Karpas-422 (cell line): ENCODE measurements around the gene MAP2K3. TPM values are rescaled to one million over a fixed set of nuclear protein-coding genes. Genes with fewer than 3 reads are reported as not detected.

Experiments
- DNase-seq: peaks from one replicate; pipeline ENCODE4 v3.0.0-alpha.2; 2015
- H2AFZ ChIP-seq: fragments of 200-600 bp; sonication (generic); 2 replicates; pipeline ENCODE4 v1.6.1; 2014; ENCODE audit warnings: antibody characterized with exemption, low read length, mixed read lengths
- H3K27ac ChIP-seq: fragments of 200-600 bp; sonication (generic); 2 replicates; pipeline ENCODE4 v1.5.1; 2014; ENCODE audit warnings: mild to moderate bottlenecking, low read length, moderate library complexity
- H3K27me3 ChIP-seq: fragments of 200-600 bp; sonication (generic); 2 replicates; pipeline ENCODE4 v1.6.1; 2014; ENCODE audit warnings: low read length, mixed read lengths
- H3K36me3 ChIP-seq: fragments of 200-600 bp; sonication (generic); 2 replicates; pipeline ENCODE4 v1.6.1; 2014; ENCODE audit warnings: low read length, mixed read lengths; ENCODE audit not compliant: insufficient read depth
- H3K4me1 ChIP-seq: fragments of 200-600 bp; sonication (generic); 2 replicates; pipeline ENCODE4 v1.6.1; 2014; ENCODE audit warnings: mild to moderate bottlenecking, low read length, mixed read lengths
- H3K4me2 ChIP-seq: fragments of 200-600 bp; sonication (generic); 2 replicates; pipeline ENCODE4 v1.6.1; 2014; ENCODE audit warnings: low read length, low read depth, mild to moderate bottlenecking; ENCODE audit not compliant: poor library complexity, severe bottlenecking
- H3K4me3 ChIP-seq: fragments of 200-600 bp; sonication (generic); 2 replicates; pipeline ENCODE4 v1.5.1; 2014; ENCODE audit warnings: mild to moderate bottlenecking, antibody characterized with exemption, low read length, mixed read lengths
- H3K79me2 ChIP-seq: fragments of 200-600 bp; sonication (generic); 2 replicates; pipeline ENCODE4 v1.6.1; 2014; ENCODE audit warnings: mild to moderate bottlenecking, low read length, mixed read lengths
- H3K9ac ChIP-seq: fragments of 200-600 bp; sonication (generic); 2 replicates; pipeline ENCODE4 v1.6.0; 2014; ENCODE audit warnings: low read length
- H3K9me2 ChIP-seq: fragments of 200-600 bp; sonication (generic), shearing (Covaris generic); replicated peaks from 2 replicates; pipeline ENCODE4 v1.6.0; 2014; ENCODE audit warnings: mild to moderate bottlenecking, low read length, moderate library complexity; ENCODE audit not compliant: insufficient read depth
- H3K9me3 ChIP-seq: fragments of 300-700, 200-600 bp; sonication (generic); 2 replicates; pipeline ENCODE4 v1.6.1; 2014; ENCODE audit warnings: low read length, mixed read lengths
- H4K20me1 ChIP-seq: fragments of 200-600 bp; sonication (generic); 2 replicates; pipeline ENCODE4 v1.6.1; 2014; ENCODE audit warnings: mild to moderate bottlenecking, antibody characterized with exemption, low read length, low read depth; ENCODE audit not compliant: insufficient read depth
- total RNA-seq: library from RNA; depleted of rRNA; stranded (reverse); fragments of >200 nt; shearing (Covaris generic); gene quantifications from 2 replicates; pipeline ENCODE4 v1.2.3, GENCODE V29; 2014; ENCODE audit warnings: low replicate concordance

Gene MAP2K3
- total RNA-seq, 1 experiment from 2014 or later: 49.4 TPM

DNA sequence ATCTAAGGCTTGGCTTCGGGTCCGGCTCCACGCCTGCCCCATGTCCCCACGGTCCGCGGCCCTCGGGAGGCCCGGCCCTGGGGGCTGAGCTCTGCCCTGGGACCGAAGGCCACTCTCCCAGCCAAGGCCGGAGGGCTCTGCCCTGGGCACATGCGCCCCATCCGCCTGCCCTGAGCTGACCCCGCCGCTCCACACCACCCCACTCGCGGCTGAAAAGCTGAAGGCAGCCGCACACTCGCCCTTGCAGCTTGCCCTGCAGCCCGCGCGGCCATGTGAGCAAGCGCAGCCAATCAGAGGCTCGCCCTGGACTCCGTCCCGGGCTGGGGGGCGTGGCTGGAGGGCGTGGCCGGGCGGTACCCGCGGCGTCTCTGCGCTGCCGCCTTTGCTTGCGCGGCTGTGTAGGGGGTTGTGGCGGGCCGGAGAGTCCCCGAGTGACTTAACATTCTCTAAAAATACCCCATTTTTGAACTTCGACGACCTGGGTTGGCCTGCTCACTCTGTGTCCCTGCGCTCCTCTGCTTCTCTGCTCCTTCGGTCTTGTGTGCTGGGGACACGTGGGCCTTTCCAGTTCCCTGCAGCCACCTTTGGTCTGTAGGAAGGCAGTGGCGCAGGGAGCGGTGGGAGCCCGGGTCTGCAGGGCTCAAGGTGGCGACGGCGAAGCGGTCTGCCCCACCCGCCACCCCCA lies 8.8 kb upstream of the MAP2K3 start:
- Histone ChIP-seq H3K27me3 (no peaks in the 10 kb centered on the region), H3K36me3 (no peaks in the 10 kb centered on the region), H3K9me3 (no peaks in the 10 kb centered on the region), H3K9me2 (no peaks in the 10 kb centered on the region), H3K27ac (no peak overlapping the region), H3K9ac (peak overlapping the region; percentile 83), H2AFZ (peak overlapping the region; percentile 100), H3K4me3 (peak overlapping the region; percentile 78), H3K4me2 (peak overlapping the region; percentile 98), H3K79me2 (no peaks in the 10 kb centered on the region), H3K4me1 (peaks cover 43% of the 10 kb centered on the region), H4K20me1 (no peaks in the 10 kb centered on the region)
- peak; percentile 97 for DNase-seq

DNA sequence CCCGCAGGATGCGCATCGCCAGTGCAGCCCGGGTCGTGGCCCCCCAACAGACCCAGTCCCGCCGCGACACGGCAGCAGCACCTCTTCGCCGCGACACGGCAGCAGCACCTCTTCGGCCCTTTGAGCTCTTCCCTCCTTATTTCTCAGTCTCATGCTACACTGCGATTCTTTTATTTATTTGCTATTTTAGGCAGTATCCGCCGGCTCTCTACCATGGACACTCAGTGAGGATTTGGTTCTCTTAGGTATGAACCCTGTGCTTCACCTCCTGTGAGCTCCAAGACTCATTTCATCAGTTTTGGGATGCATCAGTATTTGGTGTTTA lies 8.3 kb upstream of the MAP2K3 start:
- H4K20me1 ChIP-seq: no peaks in the 10 kb centered on the region
- H3K4me3 ChIP-seq: peak overlapping the region; percentile 78
- H3K4me2 ChIP-seq: peak overlapping the region; percentile 98
- no peaks in the 10 kb centered on the region for H3K9me2 ChIP-seq
- H3K27me3 ChIP-seq: no peaks in the 10 kb centered on the region
- no peak for DNase-seq
- peak overlapping the region; percentile 83 for H3K9ac ChIP-seq
- H3K36me3 ChIP-seq: no peaks in the 10 kb centered on the region
- H3K4me1 ChIP-seq: peaks cover 48% of the 10 kb centered on the region
- no peak overlapping the region for H3K27ac ChIP-seq
- no peaks in the 10 kb centered on the region for H3K79me2 ChIP-seq
- H3K9me3 ChIP-seq: no peaks in the 10 kb centered on the region
- peak overlapping the region; percentile 100; the same call in 1 of the 2 replicates for H2AFZ ChIP-seq

- Histone ChIP-seq H4K20me1 (no peaks in the 10 kb centered on the region), H3K4me3 (no peak overlapping the region), H3K9ac (no peak overlapping the region), H2AFZ (no peak overlapping the region), H3K9me3 (no peaks in the 10 kb centered on the region), H3K36me3 (no peaks in the 10 kb centered on the region), H3K27me3 (no peaks in the 10 kb centered on the region), H3K4me2 (no peak overlapping the region), H3K9me2 (no peaks in the 10 kb centered on the region), H3K79me2 (no peaks in the 10 kb centered on the region), H3K4me1 (peaks cover 59% of the 10 kb centered on the region), H3K27ac (no peak overlapping the region)
- DNase-seq: no peak
These were observed 7.2 kb upstream of the MAP2K3 start for GRCh38 chr17:21277332-21277731.

- Histone ChIP-seq H3K27ac (no peak overlapping the region), H3K9me2 (no peaks in the 10 kb centered on the region), H3K27me3 (no peaks in the 10 kb centered on the region), H3K9ac (no peak overlapping the region), H3K9me3 (no peaks in the 10 kb centered on the region), H2AFZ (no peak overlapping the region), H4K20me1 (no peaks in the 10 kb centered on the region), H3K36me3 (no peaks in the 10 kb centered on the region), H3K79me2 (no peaks in the 10 kb centered on the region), H3K4me1 (peaks cover 63% of the 10 kb centered on the region), H3K4me2 (no peak overlapping the region), H3K4me3 (no peak overlapping the region)
- DNase-seq: no peak
These were observed 5.9 kb upstream of the MAP2K3 start for GRCh38 chr17:21278450-21279197.

DNA sequence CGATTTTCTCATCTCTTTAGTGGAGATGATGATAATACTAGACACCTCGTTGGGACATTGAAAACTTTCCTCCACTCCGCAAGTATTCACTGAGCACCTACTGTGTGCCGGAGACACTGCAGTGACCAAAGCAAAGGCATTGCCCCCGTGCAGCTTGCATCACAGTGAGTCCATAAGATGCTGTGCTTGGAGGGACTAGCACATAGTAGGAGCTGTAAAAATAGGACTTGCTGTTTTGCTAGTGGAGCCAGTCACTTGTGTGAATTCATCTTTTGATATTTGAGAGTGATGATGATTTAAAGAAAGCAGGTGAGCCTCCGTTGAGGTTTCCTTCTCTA lies 5.3 kb upstream of the MAP2K3 start:
- Histone ChIP-seq H3K79me2 (no peaks in the 10 kb centered on the region), H3K4me2 (no peak overlapping the region), H3K4me1 (peaks cover 64% of the 10 kb centered on the region), H3K9me3 (no peaks in the 10 kb centered on the region), H4K20me1 (no peaks in the 10 kb centered on the region), H3K9me2 (no peaks in the 10 kb centered on the region), H3K36me3 (no peaks in the 10 kb centered on the region), H3K27ac (no peak overlapping the region), H3K9ac (no peak overlapping the region), H3K4me3 (no peak overlapping the region), H2AFZ (no peak overlapping the region), H3K27me3 (no peaks in the 10 kb centered on the region)
- no peak for DNase-seq

GRCh38 chr17:21279582-21279981 lies 4.9 kb upstream of the MAP2K3 start:
- Histone ChIP-seq H3K27me3 (no peaks in the 10 kb centered on the region), H3K36me3 (no peaks in the 10 kb centered on the region), H3K9ac (no peak overlapping the region), H2AFZ (no peak overlapping the region), H3K9me3 (no peaks in the 10 kb centered on the region), H3K4me1 (peaks cover 61% of the 10 kb centered on the region), H3K4me2 (no peak overlapping the region), H3K79me2 (peaks cover under 1% of the 10 kb centered on the region), H3K4me3 (no peak overlapping the region), H4K20me1 (no peaks in the 10 kb centered on the region), H3K27ac (no peak overlapping the region), H3K9me2 (no peaks in the 10 kb centered on the region)
- no peak for DNase-seq

GRCh38 chr17:21280081-21280518 lies 4.4 kb upstream of the MAP2K3 start:
- no peak overlapping the region; the same call in 1 of the 2 replicates for H3K9ac ChIP-seq
- H3K4me1 ChIP-seq: peaks cover 56% of the 10 kb centered on the region
- peak overlapping the region; percentile 16 for H3K4me2 ChIP-seq
- H3K27me3 ChIP-seq: no peaks in the 10 kb centered on the region
- H3K4me3 ChIP-seq: no peak overlapping the region
- H3K9me2 ChIP-seq: no peaks in the 10 kb centered on the region
- no peaks in the 10 kb centered on the region for H3K9me3 ChIP-seq
- peaks cover 6% of the 10 kb centered on the region for H3K79me2 ChIP-seq
- H3K36me3 ChIP-seq: no peaks in the 10 kb centered on the region
- H4K20me1 ChIP-seq: no peaks in the 10 kb centered on the region; the same call in 1 of the 2 replicates
- H2AFZ ChIP-seq: 0 out of 2 replicates have a peak overlapping the region, but pooled peaks have one; percentile 36
- H3K27ac ChIP-seq: no peak overlapping the region
- peak; percentile 95 for DNase-seq

GRCh38 chr17:21282231-21282630 lies 2.3 kb upstream of the MAP2K3 start:
- Histone ChIP-seq H3K9ac (no peak overlapping the region), H3K9me2 (no peaks in the 10 kb centered on the region), H3K4me2 (no peak overlapping the region), H3K4me3 (no peak overlapping the region), H2AFZ (no peak overlapping the region), H3K27ac (no peak overlapping the region), H3K4me1 (peaks cover 52% of the 10 kb centered on the region), H3K79me2 (peaks cover 27% of the 10 kb centered on the region), H4K20me1 (peaks cover 2% of the 10 kb centered on the region; the same call in 1 of the 2 replicates), H3K9me3 (no peaks in the 10 kb centered on the region), H3K27me3 (no peaks in the 10 kb centered on the region), H3K36me3 (no peaks in the 10 kb centered on the region)
- no peak for DNase-seq
